Caki2 (cell line): ENCODE results near the gene TRIP12. TPM values are rescaled to one million over a fixed set of nuclear protein-coding genes. Genes with fewer than 3 reads are reported as not detected.
A peak's percentile ranks its signal among the peaks of the same experiment; 100 is the strongest.

Experiments
- DNase-seq: peaks from one replicate; pipeline ENCODE4 v3.0.0-alpha.2; 2015; ENCODE audit warnings: low read depth
- in situ Hi-C: cut with HindIII; loops from 2 replicates; pipeline ENCODE4 v1.10.0; 2016; ENCODE audit warnings: low sequenced_read_pairs, low pct_unique_long_range_greater_than_20kb, mixed read lengths
- total RNA-seq: library from RNA; depleted of rRNA; stranded (reverse); fragments of >200 nt; shearing (Covaris generic); gene quantifications from 2 replicates; pipeline ENCODE4 v1.2.3, GENCODE V29; 2014; ENCODE audit warnings: low replicate concordance; rRNA removed

TRIP12 gene
- total RNA-seq, 1 experiment from 2014 or later = 21.3 TPM

GRCh38 chr2:229714080-229714735 lies 207.6 kb downstream of the TRIP12 start, which contains the start of gene DNER:
TSS of gene DNER (minus strand) at chr2:229714555. CDS start at chr2:229714423, 132 bp downstream.
- DNase-seq = peak; percentile 53
- in situ Hi-C loops = no loop called here

Other genes starting within 250 kb of the TRIP12 start
- 5.5 and 9.7 TPM in 2 replicates for gene DNER, start 207.5 kb downstream of the TRIP12 start, total RNA-seq
- gene FBXO36, start 494 bp upstream of the TRIP12 start, total RNA-seq = 1.4 and 1.9 TPM in 2 replicates
- 5.5 and 7.9 TPM in 2 replicates for gene SLC16A14, start 146.9 kb upstream of the TRIP12 start, total RNA-seq